Measurements from ENCODE around the gene NSG1.
"Not testable (repeated sequence)": the region's sequence is repeated elsewhere in the genome, so short reads cannot be mapped to it uniquely, and the experiment has no call there.

Gene NSG1, protein sequence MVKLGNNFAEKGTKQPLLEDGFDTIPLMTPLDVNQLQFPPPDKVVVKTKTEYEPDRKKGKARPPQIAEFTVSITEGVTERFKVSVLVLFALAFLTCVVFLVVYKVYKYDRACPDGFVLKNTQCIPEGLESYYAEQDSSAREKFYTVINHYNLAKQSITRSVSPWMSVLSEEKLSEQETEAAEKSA

DNA sequence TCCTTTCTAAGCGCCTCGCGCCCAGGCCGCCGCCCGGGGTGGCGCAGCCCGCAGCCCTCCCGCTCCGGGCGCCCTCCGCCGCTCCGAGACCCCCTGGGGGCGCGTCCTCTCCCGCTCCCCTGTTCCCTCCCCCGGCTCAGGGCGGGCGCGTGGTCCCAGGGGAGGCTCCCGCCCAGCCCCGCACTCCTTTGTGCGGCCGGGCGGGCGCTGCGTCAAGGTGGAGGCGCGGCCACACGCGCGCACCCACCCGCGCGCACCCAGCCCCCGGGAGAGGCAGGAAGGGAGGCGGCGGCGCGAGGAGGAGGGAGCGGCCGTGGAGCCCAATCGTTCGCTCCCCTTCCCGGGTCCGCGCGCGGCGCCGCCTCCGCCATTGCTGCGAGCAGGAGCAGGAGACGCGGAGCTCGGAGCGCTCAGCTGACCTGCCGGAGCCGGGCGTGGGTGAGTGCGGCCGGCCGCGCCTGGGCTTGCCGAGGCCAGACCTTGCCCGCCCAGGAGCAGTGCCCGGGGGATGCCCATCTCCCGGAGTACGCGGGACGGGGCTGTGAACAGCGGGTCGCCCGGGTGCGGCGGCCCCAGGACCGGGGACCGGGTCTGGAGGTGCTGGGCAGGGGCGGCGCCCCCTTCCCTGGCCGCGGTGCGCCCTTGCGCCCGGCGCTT, at the start of gene NSG1:
NSG1 (plus strand) TSS at position 367 of the 657 bp plus-strand sequence. CDS start 528 bp downstream, outside the sequence.
- peak; percentile 84 for DNase-seq

- DNase-seq: no peak
Observed at GRCh38 chr4:4338210-4339001, 48.5 kb upstream of the NSG1 start.

DNA sequence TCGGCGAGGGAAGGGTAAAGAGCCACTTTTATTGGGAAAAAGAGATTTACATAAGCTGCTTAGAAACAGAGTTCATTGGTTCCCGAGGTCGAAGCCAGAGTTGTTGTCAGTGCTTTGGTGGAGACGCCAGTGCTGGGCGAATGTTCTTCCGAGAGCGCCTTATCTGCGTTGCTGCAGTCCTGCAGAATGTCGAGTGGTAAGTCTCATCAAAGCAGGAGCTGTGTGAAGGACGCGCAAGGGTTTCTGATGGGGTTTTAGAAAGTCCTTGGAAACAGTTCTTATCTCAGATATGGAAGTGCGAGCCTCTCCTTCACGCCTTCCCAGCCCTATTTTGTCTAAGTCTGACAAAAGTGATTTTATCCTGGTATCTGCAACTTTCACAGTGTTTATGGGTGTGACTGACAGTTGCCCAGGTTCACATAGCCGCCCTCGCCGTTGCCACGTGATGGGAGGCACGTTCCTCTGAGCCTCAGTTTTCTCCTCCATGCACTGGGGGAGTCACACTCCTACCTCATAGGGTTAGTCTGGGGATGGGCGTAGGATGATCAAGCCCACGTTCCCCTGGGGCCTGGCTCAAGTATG, 47.3 kb upstream of the NSG1 start:
- DNase-seq: no peak

GRCh38 chr4:4341861-4342650, 44.8 kb upstream of the NSG1 start:
- DNase-seq: no peak

GRCh38 chr4:4343038-4343437, 43.9 kb upstream of the NSG1 start:
- DNase-seq: no peak

DNA sequence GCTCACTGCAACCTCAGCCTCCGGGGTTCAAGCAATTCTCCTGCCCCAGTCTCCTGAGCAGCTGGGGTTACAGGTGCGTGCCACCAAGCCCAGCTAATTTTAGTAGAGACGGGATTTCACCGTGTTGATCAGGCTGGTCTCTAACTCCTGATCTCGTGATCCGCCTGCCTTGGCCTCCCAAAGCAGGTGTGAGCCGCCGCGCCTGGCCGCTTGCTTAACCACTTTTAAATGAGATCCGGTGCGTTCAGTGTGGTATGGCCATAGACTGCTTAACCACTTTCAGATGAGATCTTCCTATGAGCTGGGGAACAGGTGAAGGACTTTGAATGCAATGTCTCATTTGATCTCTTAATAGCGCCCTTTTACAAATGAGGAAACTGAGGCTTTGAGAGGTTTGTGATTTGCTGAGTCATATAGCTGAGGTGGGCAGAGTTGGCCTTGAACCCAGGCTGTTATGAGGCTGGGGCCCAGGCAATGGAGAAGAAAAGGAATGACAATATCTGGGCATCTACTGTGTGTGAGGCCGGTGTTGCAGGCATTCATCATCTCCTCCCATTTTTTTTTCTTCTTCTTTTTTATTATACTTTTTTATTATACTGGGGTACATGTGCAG, 41.9 kb upstream of the NSG1 start:
- no peak for DNase-seq

GRCh38 chr4:4347585-4347984, 39.3 kb upstream of the NSG1 start:
- no peak for DNase-seq

- DNase-seq: not testable (repeated sequence)
Observed at GRCh38 chr4:4348585-4348984, 38.3 kb upstream of the NSG1 start.

GRCh38 chr4:4349867-4350266, 37.0 kb upstream of the NSG1 start:
- DNase-seq: no peak

- DNase-seq: no peak
Observed at GRCh38 chr4:4350909-4351308, 36.0 kb upstream of the NSG1 start.

DNA sequence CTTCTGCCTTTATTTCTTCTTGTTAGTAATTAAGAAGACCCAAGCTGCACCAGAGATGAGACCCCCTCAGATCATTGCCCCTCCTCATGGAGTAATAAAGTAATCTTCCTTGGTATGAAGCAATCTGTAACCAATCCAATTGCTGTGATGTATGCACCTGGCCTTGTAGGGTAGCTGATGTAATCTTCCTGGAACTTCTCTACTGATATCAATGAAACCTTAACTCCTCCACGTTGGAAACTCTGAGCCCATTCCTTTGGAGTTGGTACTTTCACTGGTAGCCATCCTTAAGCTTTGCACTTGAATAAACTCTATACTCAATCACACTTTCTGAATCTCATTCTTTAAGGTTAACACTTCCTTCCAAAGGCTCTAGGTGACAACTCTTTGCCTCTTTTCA, 31.6 kb upstream of the NSG1 start:
- DNase-seq: no peak

- no peak for DNase-seq
Observed at GRCh38 chr4:4356106-4357041, 30.5 kb upstream of the NSG1 start.

- peak; percentile 63 for DNase-seq
Observed at GRCh38 chr4:4358093-4358854, 28.6 kb upstream of the NSG1 start.

- DNase-seq: no peak
Observed at GRCh38 chr4:4361883-4362282, 25.0 kb upstream of the NSG1 start.

DNA sequence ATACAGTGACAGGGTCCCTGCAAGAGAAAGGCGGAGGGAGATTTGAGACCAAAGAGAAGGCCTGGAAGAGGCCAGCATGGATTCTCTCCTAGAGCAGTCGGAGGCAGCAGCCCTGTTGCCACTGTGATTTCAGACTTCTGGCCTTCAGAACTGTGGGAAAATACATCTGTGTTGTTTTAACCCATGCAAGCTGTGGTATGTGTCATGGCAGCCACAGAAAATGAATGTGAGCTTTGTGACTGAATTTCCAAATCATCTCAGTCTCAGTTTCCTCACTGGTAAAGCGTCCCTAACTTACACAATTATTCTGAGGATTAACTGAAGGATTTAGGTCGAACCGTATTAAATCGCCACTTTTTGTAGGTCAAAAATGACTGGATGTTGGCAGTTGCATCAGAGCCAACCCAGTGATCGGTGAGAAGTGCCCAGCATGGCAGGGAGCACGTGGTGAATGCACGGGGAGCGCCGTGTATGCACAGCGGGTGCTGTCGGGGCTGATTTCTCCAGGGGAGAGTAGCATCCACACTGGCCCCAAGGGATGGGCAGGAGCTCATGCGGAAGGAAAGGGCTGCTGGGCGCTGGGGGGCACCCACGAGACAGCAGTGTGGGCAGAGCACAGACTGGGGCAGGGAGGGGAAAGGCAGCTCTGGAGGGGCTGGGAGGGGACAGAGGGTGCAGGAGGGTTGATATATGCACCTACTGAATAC, 23.8 kb upstream of the NSG1 start:
- peak; percentile 51 for DNase-seq

DNA sequence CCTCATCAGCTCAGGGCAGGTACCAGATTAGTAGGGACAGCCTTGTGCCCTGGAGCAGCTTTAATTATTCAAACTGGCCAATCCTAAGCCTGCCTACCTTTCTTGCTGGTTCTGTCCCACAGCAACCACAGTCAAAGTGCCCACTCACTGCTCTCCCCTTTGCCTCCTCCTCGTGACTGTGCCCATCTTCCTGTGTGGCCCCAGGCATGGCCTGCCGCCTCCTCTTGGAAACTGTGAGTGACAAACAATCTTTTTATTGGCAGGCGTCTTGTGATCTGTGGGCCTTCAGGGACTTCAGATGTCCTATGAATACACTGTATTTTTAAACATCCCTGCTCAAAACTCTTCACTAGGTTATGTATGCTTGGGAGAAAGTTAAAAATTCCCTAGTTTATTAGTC, 22.8 kb upstream of the NSG1 start:
- DNase-seq: no peak

- DNase-seq: no peak
Observed at GRCh38 chr4:4364486-4365208, 22.3 kb upstream of the NSG1 start.

GRCh38 chr4:4368809-4369580, 17.9 kb upstream of the NSG1 start:
- DNase-seq: no peak
